GM18520 (cell line): ENCODE data around the gene SEMA4B.
"Not testable (repeated sequence)": the region's sequence is repeated elsewhere in the genome, so short reads cannot be mapped to it uniquely, and the experiment has no call there.

Experiments
- ATAC-seq: cut with Tn5 transposase; IDR thresholded peaks from one replicate; pipeline ENCODE4 v1.9.1; 2021; ENCODE audit not compliant: unreplicated experiment

Gene SEMA4B

DNA sequence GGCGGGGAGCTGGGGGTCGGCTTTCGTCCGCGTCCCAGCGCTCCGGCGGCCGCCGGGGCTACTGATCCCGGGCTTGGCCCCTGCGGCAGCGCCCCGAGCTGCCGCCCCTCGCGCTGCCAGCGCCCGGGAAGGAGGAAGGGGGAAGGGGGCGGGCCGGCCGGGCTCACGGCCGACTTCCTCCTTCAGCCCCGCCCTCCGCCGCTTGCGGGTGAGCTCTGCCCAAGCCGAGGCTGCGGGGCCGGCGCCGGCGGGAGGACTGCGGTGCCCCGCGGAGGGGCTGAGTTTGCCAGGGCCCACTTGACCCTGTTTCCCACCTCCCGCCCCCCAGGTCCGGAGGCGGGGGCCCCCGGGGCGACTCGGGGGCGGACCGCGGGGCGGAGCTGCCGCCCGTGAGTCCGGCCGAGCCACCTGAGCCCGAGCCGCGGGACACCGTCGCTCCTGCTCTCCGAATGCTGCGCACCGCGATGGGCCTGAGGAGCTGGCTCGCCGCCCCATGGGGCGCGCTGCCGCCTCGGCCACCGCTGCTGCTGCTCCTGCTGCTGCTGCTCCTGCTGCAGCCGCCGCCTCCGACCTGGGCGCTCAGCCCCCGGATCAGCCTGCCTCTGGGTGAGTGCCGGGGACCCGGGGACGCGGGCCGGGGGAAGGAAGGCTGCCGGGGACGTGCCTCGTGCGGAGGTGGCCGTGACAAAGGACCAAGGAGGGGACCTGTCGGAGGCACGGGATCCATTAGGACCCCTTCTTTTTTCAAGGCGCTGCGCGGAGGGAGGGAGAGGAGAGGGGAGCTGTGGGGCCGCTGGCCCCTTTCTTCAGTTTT, at the start of gene SEMA4B:
TSS of gene SEMA4B (plus strand) at position 201 of the 814 bp plus-strand sequence. CDS start at position 450, 249 bp downstream.
- ATAC-seq = peak; percentile 62

GRCh38 chr15:90151989-90152645, 49.0 kb upstream of the SEMA4B start:
- ATAC-seq = no peak

- no peak for ATAC-seq
Observed at GRCh38 chr15:90153658-90154057, 47.5 kb upstream of the SEMA4B start.

GRCh38 chr15:90154246-90154645, 46.9 kb upstream of the SEMA4B start:
- no peak for ATAC-seq

- no peak for ATAC-seq
Observed at GRCh38 chr15:90154861-90155626, 46.1 kb upstream of the SEMA4B start.

GRCh38 chr15:90159213-90159612, 41.9 kb upstream of the SEMA4B start:
- ATAC-seq = no peak

- no peak for ATAC-seq
Observed at GRCh38 chr15:90160781-90161727, 40.1 kb upstream of the SEMA4B start.

DNA sequence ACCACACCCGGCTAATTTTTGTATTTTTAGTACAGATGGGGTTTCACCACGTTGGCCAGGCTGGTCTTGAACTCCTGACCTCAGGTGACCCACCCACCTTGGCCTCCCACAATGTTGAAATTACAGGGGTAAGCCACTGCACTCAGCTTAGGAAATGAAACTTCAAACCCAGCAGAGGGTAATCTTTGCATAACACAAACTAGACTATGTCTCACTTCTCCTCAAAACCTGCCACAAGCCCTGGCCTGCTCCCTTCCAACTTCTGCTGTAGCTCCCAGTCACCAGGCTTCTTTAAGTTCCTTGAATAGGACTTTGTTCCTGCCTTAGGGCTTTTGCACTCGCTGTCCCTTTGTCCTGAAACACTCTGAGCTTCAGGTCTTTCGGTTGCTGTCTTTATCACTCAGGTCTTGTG, 39.2 kb upstream of the SEMA4B start:
- ATAC-seq = peak; percentile 52

DNA sequence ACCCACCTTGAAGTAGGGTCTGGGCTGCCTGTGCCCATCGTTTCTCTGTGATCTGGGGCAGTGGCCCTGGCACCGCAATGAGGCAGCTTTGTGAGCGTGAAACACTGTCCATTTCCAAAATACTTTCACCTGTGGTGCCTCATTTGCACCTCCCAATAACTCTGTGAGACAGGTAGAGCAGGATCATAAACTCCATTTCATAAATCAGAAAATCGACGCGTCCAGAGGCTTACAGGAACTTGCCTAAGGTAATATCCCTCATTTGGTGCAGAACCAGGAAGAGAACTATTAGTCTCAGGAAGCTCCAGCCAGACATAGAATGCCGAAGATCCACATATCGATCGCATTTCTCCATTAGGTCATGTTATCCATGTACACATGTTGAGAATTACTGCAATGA, 38.2 kb upstream of the SEMA4B start:
- no peak for ATAC-seq

DNA sequence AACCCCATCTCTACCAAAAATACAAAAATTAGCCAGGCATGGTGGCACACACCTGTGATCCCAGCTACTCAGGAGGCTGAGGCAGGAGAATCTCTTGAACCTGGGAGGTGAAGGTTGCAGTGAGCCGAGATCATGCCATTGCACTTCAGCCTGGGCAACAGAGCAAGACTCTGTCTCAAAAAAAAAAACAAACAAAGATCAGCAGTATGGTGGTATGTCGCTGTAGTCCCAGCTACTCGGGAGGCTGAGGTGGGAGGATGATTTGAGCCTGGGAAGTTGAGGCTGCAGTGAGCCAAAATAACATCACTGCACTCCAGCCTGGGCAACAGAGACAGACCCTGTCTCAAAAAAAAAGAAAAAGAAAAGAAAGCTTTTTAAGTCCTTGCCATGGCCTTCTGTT, 36.9 kb upstream of the SEMA4B start:
- not testable (repeated sequence) for ATAC-seq

DNA sequence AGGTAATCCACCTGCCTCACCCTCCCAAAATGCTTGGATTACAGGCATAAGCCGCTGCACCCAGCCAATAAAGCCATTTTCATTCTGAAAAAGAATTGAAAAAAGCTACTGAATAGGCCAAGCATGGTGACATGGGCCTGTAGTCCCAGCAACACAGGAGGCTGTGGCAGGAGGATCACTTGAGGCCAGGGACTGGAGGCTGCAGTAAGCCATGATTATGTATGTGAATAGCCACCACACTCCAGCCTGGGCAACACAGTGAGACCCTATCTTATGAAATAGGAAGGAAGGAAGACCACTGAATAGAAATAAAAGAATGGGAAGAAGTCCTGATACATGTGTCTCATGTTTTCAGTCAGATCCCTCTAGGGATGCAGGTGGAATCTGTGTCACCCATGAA, 36.0 kb upstream of the SEMA4B start:
- ATAC-seq = no peak

DNA sequence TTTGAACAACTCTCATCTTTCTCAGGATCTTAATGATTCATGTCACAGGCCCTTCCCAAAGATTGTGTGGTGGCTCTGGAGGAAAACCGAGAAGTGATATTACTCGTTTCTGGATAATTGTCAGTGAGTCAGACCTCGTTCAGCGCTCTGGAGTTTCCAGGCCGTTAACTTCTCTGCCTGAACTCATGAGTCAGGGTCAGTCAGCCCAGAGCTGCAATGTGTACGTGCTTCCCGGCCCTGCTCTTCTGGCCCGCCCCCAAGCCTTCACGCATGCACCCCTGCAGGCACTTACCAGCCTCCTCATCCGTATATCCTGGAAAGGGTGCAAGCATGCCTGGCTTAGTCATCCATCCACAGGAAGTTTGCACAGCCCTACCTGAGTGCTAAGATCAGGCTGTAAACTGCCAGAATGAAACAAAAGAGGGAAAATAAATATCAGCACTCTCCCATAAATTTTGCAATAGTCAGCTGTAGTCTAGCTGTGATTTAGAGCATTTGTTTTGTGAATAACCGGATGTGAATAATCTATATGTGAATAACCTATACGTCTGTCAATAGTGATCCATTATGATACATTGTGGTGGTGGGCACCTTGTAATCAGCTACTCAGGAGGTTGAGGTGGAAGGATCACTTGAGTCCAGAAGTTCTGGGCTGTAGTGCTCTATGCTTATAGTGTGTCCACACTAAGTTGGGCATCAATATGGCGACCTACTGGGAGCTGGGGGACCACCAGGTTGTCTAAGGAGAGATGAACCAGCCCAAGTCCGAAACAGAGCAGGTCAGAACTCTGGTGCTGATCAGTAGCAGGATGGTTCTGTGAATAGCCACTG, 35.3 kb upstream of the SEMA4B start:
- ATAC-seq = no peak

GRCh38 chr15:90167121-90167520, 34.0 kb upstream of the SEMA4B start:
- ATAC-seq = no peak

GRCh38 chr15:90171623-90172022, 29.5 kb upstream of the SEMA4B start:
- no peak for ATAC-seq

DNA sequence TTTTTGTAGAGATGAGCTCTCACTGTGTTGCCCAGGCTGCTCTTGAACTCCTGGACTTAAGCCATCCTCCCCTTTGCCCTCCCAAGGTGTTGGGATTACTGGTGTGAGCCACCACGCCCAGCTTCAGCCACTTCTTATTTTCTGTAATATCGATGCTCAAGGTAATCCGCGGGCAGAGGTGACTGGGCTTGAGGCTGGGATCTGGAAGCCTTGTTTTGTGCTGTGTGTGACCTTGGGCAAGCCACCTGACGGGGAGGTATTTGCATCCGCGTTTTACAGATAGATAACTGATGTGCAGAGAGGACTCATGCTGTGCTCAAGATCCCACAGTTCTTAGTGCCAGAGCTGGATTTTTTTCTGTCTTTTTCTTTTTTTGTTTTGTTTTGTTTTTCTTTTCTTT, 27.8 kb upstream of the SEMA4B start:
- no peak for ATAC-seq

- ATAC-seq = no peak
Observed at GRCh38 chr15:90174140-90174875, 26.8 kb upstream of the SEMA4B start.

GRCh38 chr15:90177012-90177411, 24.1 kb upstream of the SEMA4B start:
- ATAC-seq = no peak

DNA sequence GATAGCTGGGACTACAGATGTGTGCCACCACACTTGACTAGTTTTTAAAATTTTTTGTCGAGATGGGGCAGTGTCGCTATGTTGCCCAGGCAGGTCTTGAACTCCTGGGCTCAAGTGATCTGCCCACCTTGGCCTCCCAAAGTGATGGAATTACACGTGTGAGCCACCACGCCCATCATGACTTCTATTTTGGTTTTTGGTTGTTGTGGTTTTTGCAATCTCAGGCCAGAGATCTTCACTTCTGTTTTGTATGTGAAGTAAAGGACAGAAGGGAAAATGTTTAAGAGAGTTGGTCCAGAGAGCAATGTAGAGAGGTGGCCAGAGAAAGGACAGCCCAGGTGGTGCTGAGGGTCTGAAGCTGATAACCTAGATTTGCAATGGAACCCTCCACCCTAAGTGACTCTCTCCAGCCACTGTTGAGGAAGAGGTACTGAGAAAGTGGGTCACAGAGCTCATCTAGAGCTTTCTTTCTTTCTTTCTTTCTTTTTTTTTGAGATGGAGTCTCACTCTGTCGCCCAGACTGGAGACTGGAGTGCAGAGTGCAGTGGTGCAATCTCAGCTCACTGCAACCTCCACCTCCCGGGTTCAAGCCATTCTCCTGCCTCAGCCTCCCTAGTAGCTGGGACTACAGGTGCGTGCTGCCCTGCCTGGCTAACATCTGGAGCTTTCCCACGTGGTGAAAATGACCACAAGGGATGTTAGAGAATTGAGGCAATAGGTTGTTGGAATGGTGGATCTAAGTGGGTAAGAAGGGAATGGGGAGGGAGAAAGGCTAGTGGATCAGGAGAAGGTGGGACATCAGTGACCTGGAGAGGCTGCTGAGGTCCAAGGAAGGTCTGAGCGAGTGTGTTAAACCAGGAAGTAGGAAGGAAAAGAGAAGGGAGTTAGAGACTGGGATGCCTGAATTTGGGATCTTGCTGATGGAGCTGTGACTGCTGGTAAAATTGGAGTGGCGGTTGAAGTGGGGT, 22.4 kb upstream of the SEMA4B start:
- no peak for ATAC-seq
